Omental fat pad (tissue), 4 donors: ENCODE results near the gene SPTBN5. TPM values are rescaled to one million over a fixed set of nuclear protein-coding genes. Genes with fewer than 3 reads are reported as not detected.

Experiments used
- ATAC-seq: fragments of 150-250 bp; one replicate; pipeline ENCODE4 v1.9.1; 2016; ENCODE audit warnings: mild to moderate bottlenecking, moderate library complexity; ENCODE audit not compliant: low FRiP score
- DNase-seq: peaks from one replicate; pipeline ENCODE4 v3.0.0-alpha.2; 2019; ENCODE audit warnings: low spot score
- total RNA-seq, 4 donors: library from RNA; depleted of rRNA; stranded (reverse); fragments of >200 nt; gene quantifications; one replicate each; pipeline ENCODE4 v1.1.0, GENCODE V29; 2016
- TF ChIP-seq, protein P1 (sequence below), 3 donors: fragments of 450-650 bp; IDR thresholded peaks; one replicate each; pipeline ENCODE4 v1.5.1; 2016 to 2017; ENCODE audit warnings: antibody characterized with exemption in 3 of 3, mild to moderate bottlenecking in 3 of 3, moderate library complexity in 2 of 3

Gene SPTBN5
- total RNA-seq, 4 donors from 2014 or later: 0.19 to 3.8 (median 1.8) TPM

DNA sequence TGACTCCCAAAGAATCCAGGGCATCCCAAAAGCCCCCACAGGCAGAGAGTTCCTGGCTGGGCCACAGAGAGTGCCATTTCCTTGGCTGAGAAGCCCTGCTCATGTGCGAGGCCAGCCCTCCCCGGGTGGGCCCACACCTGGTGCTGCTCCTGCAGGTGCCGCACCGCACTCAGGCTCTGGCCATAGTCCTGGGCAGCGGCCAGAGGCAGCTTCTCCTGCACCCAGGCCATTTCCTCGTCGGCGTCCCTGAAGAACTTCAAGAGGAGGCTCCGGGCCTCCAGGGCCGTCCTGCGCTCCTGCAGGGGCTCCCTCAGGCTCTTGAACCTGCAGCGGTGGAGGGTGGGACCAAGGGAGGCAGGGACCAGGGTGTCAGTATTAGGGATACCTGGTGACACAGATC lies 37.1 kb downstream of the SPTBN5 start:
- no peak for DNase-seq
- TF ChIP-seq, protein P1, sequence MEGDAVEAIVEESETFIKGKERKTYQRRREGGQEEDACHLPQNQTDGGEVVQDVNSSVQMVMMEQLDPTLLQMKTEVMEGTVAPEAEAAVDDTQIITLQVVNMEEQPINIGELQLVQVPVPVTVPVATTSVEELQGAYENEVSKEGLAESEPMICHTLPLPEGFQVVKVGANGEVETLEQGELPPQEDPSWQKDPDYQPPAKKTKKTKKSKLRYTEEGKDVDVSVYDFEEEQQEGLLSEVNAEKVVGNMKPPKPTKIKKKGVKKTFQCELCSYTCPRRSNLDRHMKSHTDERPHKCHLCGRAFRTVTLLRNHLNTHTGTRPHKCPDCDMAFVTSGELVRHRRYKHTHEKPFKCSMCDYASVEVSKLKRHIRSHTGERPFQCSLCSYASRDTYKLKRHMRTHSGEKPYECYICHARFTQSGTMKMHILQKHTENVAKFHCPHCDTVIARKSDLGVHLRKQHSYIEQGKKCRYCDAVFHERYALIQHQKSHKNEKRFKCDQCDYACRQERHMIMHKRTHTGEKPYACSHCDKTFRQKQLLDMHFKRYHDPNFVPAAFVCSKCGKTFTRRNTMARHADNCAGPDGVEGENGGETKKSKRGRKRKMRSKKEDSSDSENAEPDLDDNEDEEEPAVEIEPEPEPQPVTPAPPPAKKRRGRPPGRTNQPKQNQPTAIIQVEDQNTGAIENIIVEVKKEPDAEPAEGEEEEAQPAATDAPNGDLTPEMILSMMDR (IDR thresholded peaks at IDR 0.05): no peak
- ATAC-seq: no peak

DNA sequence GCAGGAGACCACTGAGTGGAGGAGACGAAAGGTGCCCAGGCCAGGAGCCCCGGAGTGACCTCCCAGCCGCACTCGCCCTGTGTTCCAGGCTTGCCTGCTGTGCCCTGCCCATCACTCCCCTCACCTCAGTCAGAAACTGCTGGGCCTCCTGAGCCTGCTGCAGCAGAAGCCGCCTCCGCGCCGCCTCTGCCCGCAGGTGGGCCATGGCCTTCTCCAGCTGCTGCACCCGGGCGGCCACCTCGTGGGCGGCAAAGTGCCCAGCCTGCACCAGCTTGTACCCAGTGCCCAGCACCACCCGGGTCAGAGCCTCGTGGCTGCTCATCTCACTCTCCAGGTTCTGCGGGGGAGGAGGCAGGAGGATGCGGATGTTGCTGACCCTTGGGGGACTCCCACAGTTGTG lies 37.6 kb downstream of the SPTBN5 start:
- TF ChIP-seq, protein P1 (IDR thresholded peaks at IDR 0.05): no peak
- no peak for DNase-seq
- ATAC-seq: no peak

DNA sequence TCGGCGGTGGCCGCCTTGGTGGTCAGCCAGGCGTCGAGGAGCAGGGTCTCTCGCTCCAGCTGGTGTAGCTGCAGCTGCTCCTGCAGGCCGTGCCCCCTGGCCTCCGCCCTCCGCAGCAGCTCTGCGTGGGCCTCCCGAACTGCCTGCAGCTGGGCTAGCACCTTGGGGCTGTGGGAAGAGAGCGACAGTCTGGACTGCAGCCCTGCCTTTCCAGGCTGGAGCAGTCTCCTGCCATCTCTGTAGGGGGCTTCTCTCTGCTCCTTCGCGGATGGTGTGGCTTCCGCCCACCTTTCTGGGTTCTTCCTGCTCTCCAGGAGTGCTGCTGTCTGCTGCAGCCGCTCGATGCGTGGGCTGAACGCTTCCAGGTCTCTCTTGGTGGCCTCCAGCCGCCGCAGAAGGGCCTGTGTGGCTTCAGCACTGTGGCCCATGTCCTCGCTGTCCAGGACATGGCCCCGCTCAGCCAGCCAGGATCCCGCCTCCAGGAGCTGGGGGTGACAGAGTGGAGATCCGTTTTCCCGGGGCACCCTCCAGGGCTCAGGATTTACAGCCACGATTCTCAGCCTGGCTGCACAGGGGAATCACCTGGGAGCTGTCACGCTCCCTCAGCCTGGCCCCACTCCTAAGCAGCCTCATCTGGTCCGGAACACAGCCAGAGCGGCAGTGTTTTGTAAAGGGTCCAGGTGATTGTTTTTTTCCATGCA lies 38.4 kb downstream of the SPTBN5 start:
- DNase-seq (no peak), ATAC-seq (no peak)
- TF ChIP-seq, protein P1 (IDR thresholded peaks at IDR 0.05): no peak

DNA sequence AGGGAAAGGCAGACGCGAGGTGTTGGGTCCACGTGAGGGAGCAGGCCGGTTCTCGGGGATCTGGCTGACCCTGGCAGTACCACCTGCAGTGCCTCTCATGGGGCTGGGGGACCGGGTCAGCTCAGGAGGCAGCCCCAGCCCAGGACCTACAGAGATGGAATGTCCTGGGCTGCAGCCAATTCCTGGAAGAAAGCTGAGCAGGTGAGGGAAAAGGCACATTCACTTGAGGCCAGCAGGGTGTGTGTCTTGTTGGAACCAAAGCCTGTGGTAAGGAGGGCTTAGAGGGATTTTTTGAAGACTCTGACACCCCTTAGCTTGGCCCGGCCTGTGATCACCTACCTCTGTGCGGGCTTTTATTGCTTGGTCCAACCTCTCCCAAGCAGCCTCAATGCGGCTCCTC lies 39.4 kb downstream of the SPTBN5 start:
- ATAC-seq (no peak), DNase-seq (no peak)
- TF ChIP-seq, protein P1 (IDR thresholded peaks at IDR 0.05): no peak

DNA sequence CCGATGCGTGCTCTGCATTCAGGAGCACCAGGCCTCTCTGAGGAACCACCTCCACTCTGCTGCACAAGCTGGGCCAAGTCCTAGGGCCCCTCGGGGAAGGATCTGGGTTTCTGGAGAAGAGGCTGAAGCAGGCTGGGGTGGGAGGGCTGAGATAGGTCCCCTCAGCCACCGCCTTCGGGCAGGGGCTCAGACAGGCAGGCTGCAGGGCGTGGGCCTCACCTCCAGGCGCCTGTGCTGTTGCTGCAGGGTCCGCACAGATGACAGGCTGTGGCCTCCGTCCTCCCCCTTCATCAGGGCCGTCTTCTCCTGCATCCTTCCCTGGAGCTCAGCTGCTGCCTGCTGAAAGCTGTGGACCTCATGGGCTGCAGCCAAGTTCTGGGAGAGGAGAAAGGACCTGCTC lies 40.0 kb downstream of the SPTBN5 start:
- TF ChIP-seq, protein P1 (IDR thresholded peaks at IDR 0.05): no peak
- no peak for ATAC-seq
- no peak for DNase-seq

DNA sequence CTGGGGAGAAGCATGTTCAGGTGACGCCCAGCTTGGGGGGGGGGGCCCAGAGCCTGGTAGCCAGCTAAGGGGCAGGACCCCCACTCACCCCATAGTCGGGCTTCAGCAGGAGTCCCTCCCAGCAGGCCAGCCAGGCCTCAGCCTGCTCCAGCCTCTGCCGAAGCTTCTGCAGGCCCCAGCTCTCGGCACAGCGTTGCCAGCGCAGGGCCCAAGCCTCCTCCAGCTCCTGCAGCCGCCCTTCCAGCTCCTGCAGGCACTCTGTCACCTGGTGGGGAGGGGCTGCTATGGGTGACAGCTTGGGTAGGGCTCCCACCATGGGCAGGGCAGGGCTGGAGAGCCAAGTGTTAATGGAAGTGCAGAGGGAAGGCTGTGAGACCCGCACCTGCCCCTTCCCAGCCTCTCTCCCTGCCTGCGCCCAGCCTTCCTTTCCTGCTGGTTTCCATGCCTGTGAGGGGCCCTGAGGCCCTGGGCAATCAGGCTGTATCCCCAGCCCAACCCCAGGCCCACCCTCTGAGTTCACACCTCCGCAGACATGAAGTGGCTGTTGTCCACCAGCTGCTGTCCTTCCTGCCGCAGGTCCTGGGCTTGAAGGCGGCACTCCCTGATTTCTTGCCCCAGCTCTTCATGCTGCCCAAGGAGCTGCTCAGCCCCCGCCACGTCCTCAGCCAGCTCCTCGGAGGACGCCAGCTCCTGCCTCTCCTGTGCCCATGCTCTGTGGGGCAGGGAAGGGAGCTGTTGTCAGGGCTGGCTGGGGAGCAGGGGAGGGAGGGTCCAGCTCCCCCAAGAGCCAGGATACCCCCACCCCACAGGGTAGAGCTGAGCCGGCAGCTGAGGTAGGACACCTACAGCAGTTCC lies 40.9 kb downstream of the SPTBN5 start:
- ATAC-seq: no peak

More for the DNA sequence above, 40.9 kb downstream of the SPTBN5 start:
- TF ChIP-seq, protein P1 (IDR thresholded peaks at IDR 0.05): no peak
- DNase-seq: no peak
